Smooth muscle cell (in vitro differentiated cells): ENCODE results near the gene CCDC57. TPM values are rescaled to one million over a fixed set of nuclear protein-coding genes. Genes with fewer than 3 reads are reported as not detected.

Experiments used
- DNase-seq: peaks from one replicate; lab custom pipeline; 2025; ENCODE audit not compliant: unreplicated experiment; lab: John Stamatoyannopoulos, UW
- H2AFZ ChIP-seq: fragments of 200-600 bp; sonication (generic); 2 replicates; pipeline ENCODE4 v1.6.0; 2016; ENCODE audit warnings: antibody characterized with exemption, low read depth, mild to moderate bottlenecking
- H3F3A ChIP-seq: fragments of 200-600 bp; sonication (generic); 2 replicates; pipeline ENCODE4 v1.6.0; 2017; ENCODE audit warnings: antibody characterized with exemption, low read depth
- H3K27ac ChIP-seq: fragments of 200-600 bp; sonication (generic); 2 replicates; pipeline ENCODE4 v1.5.1; 2016; ENCODE audit warnings: low read depth, mild to moderate bottlenecking
- H3K27me3 ChIP-seq: fragments of 200-600 bp; sonication (generic); 2 replicates; pipeline ENCODE4 v1.6.1; 2016; ENCODE audit warnings: low read depth, mild to moderate bottlenecking
- H3K36me3 ChIP-seq: fragments of 200-600 bp; sonication (generic); 2 replicates; pipeline ENCODE4 v1.5.1; 2016; ENCODE audit warnings: low read depth
- H3K4me1 ChIP-seq: fragments of 200-600 bp; sonication (generic); 2 replicates; pipeline ENCODE4 v1.5.1; 2016; ENCODE audit warnings: low read depth
- H3K4me2 ChIP-seq: fragments of 200-600 bp; sonication (generic); 2 replicates; pipeline ENCODE4 v1.6.0; 2016; ENCODE audit warnings: mild to moderate bottlenecking
- H3K4me3 ChIP-seq: fragments of 200-600 bp; sonication (generic); 2 replicates; pipeline ENCODE4 v1.5.1; 2016; ENCODE audit warnings: mild to moderate bottlenecking
- H3K79me2 ChIP-seq: fragments of 200-600 bp; sonication (generic); 2 replicates; pipeline ENCODE4 v1.6.0; 2016; ENCODE audit warnings: low read depth, mild to moderate bottlenecking
- H3K9ac ChIP-seq: fragments of 200-600 bp; sonication (generic); 2 replicates; pipeline ENCODE4 v1.6.0; 2016; ENCODE audit warnings: low read depth
- H3K9me3 ChIP-seq: fragments of 200-600 bp; sonication (generic); replicated peaks from 2 replicates; pipeline ENCODE4 v1.5.1; 2016; ENCODE audit warnings: low read depth
- H4K20me1 ChIP-seq: fragments of 200-600 bp; sonication (generic); 2 replicates; pipeline ENCODE4 v1.6.0; 2016; ENCODE audit warnings: low read depth
- WGBS: methylation state at CpG from one replicate; pipeline ENCODE4 v1.1.7; 2016; ENCODE audit warnings: low lambda C conversion rate; 5-methylcytosine and 5-hydroxymethylcytosine counted together
- polyA plus RNA-seq: library from polyadenylated mRNA; unstranded; fragments of >200 nt; fragmentation: Nextera tagmentation; extraction: Ambion mirVana; gene quantifications from 2 replicates; pipeline ENCODE4 v1.2.1, GENCODE V29; 2016
- total RNA-seq: library from RNA; depleted of rRNA; stranded (reverse); fragments of >200 nt; gene quantifications from 2 replicates; pipeline ENCODE4 v1.2.3, GENCODE V29; 2014
- TF ChIP-seq, protein P1 (sequence below): fragments of 200-600 bp; sonication (generic); IDR thresholded peaks from 2 replicates; pipeline ENCODE4 v1.5.1; 2017; ENCODE audit warnings: borderline replicate concordance, mild to moderate bottlenecking, antibody characterized with exemption; ENCODE audit not compliant: insufficient read depth, poor library complexity, severe bottlenecking

The CCDC57 gene
- total and polyA plus RNA-seq, 2 experiments from 2014 or later = 18.3 to 23.1 TPM

DNA sequence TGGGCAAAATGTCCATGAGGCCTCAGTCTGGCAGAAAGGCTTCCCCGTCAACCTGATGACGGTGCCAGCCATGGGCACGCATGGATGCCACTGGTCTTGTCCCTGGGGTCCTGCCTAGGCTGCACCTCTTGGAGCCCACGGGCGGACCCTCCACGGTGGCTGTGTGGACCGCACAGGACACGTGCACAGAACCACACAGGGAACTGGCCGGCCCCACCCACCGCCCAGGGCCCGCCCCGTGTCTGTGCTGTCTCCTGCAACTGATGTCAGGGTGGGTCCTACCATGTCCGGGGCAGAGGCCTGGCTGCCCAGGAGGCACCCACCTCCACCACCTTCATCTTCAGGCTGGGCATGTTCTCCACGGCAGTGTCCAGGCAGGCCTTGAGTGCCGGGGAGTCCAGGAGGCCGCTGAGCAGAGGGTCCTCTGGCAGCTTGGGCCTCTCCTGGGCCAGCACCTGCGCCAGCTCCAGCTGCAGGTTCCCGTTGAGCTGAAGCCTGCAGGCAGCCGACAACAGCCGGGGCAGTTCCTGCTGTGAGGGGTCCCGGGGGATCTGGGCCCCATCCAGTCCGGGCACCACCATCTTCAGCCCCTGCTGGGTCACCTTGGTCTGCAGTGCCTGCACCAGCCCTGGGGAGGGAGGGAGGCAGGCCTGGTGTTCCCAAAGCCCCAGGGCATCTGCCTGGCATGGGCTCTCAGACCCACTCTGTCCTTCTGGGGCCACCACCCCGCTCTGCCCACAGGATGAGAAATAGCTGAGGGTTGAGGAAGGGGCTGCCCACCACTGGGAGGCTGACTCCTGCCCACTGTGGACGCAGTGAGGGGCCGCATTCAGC lies 126.5 kb downstream of the CCDC57 start:
- Histone ChIP-seq H3K4me3 (no peak overlapping the region), H3K4me1 (no peaks in the 10 kb centered on the region), H3F3A (no peaks in the 10 kb centered on the region), H2AFZ (no peak overlapping the region), H3K79me2 (no peaks in the 10 kb centered on the region), H4K20me1 (peaks cover 79% of the 10 kb centered on the region), H3K9me3 (no peaks in the 10 kb centered on the region), H3K27me3 (no peaks in the 10 kb centered on the region), H3K36me3 (no peaks in the 10 kb centered on the region), H3K4me2 (no peak overlapping the region), H3K27ac (no peak overlapping the region), H3K9ac (no peak overlapping the region)
- TF ChIP-seq, protein P1, sequence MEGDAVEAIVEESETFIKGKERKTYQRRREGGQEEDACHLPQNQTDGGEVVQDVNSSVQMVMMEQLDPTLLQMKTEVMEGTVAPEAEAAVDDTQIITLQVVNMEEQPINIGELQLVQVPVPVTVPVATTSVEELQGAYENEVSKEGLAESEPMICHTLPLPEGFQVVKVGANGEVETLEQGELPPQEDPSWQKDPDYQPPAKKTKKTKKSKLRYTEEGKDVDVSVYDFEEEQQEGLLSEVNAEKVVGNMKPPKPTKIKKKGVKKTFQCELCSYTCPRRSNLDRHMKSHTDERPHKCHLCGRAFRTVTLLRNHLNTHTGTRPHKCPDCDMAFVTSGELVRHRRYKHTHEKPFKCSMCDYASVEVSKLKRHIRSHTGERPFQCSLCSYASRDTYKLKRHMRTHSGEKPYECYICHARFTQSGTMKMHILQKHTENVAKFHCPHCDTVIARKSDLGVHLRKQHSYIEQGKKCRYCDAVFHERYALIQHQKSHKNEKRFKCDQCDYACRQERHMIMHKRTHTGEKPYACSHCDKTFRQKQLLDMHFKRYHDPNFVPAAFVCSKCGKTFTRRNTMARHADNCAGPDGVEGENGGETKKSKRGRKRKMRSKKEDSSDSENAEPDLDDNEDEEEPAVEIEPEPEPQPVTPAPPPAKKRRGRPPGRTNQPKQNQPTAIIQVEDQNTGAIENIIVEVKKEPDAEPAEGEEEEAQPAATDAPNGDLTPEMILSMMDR = no peak
- WGBS = 97% methylated on average over 25 of the region's 25 CpGs
- no peak for DNase-seq

DNA sequence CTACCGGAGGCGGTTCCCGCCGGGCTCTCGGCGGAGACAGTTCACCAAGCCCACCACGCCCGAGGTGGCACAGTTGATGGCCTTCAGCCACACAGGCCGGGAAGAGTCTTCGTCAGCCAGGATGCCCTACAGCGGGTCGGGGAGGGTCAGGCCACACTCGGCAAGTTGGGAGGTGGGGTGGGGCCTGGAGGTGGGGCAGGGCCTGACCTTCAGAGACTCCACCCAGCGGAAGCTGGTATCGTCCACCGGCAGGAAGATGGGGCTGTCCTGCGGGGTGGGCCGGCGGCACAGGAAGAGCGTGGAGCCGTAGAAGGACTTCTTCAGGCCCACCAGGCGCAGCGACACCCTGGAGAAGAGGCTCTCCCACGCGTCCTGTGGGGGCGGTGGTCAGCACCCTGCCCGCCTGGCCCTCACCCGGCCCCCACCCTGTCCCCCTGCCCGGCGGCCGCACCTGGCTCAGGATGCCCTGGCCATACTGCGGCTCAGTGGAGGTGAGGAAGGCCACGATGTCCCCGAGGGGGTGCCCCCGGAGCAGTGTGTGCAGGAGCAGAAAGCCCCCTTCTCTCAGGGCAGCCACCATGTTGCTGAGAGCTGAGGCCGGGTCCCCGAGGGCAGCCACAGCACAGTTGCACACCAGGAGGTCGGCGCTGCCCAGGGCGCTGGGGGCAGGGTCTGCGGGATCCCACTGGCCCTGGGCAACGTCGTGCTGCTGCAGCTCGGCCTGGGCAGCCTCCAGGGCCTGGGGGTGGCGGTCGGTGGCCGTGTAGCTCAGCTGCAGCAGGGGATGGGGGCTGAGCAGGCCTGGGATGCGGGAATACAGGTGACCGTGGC lies 127.4 kb downstream of the CCDC57 start:
- Histone ChIP-seq H3F3A (no peaks in the 10 kb centered on the region), H3K9ac (no peak overlapping the region), H3K4me2 (no peak overlapping the region), H3K27ac (no peak overlapping the region), H3K79me2 (no peaks in the 10 kb centered on the region), H3K4me1 (no peaks in the 10 kb centered on the region), H3K4me3 (no peak overlapping the region), H4K20me1 (peaks cover 76% of the 10 kb centered on the region), H3K36me3 (no peaks in the 10 kb centered on the region), H3K27me3 (no peaks in the 10 kb centered on the region), H3K9me3 (no peaks in the 10 kb centered on the region), H2AFZ (no peak overlapping the region)
- TF ChIP-seq, protein P1 = no peak
- no peak for DNase-seq
- WGBS = 95% methylated on average over 34 of the region's 49 CpGs

DNA sequence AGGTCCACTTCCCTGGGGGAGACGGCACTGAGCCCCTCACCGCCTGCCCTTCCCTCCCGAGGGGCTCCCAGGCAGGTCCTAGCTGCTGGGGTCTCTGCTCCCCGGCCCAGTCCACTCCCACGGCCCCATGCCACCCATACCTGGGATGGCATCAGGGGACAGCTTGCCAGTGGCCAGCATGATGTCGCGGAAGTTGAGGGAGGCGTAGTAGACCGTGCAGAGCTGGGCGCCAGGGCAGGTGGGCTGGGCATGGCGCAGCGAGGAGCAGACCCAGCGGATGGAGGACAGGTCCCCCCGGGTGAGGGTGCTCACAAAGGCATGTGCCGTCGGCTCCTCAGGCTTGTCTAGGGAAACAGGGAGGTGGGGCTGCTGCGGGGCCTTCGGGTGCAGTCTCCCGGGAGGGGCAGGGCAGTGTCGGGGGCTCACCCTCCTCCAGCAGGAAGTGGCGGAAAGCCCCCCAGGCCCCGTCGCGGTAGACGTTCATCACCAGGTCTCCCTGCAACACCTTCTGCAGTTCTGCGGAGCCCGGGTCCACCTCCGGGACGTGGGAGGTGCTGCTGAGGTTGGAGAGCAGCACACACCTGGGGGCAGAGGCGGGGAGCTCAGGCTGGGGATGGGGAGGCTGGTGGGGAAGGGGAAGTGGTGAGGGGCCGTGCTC lies 128.1 kb downstream of the CCDC57 start:
- no peaks in the 10 kb centered on the region for H3K4me1 ChIP-seq
- no peak overlapping the region for H3K4me2 ChIP-seq
- no peaks in the 10 kb centered on the region for H3K79me2 ChIP-seq
- no peaks in the 10 kb centered on the region for H3F3A ChIP-seq
- no peaks in the 10 kb centered on the region for H3K36me3 ChIP-seq
- no peaks in the 10 kb centered on the region for H3K9me3 ChIP-seq
- H3K27me3 ChIP-seq = no peaks in the 10 kb centered on the region
- no peak overlapping the region for H3K27ac ChIP-seq
- WGBS = 98% methylated on average over 24 of the region's 31 CpGs
- no peak for DNase-seq
- no peak overlapping the region for H2AFZ ChIP-seq
- H3K9ac ChIP-seq = no peak overlapping the region
- H3K4me3 ChIP-seq = no peak overlapping the region
- TF ChIP-seq, protein P1 = no peak
- peaks cover 68% of the 10 kb centered on the region for H4K20me1 ChIP-seq
